Neutrophil (primary cell): ENCODE results near the gene LRP8.

ENCODE experiments used
- H3K27ac ChIP-seq: fragments of 200-600 bp; sonication (generic); 2 replicates; pipeline ENCODE4 v1.5.1; 2016; ENCODE audit warnings: mild to moderate bottlenecking, moderate library complexity
- H3K27me3 ChIP-seq: fragments of 200-600 bp; sonication (generic); 2 replicates; pipeline ENCODE4 v1.6.0; 2016; ENCODE audit warnings: mild to moderate bottlenecking
- H3K36me3 ChIP-seq: fragments of 200-600 bp; sonication (generic); 2 replicates; pipeline ENCODE4 v1.5.1; 2017
- H3K4me1 ChIP-seq, 2 experiments: fragments of 200-600 bp in 1 of 2; sonication (generic) in 1 of 2; 1 replicate in 1 of 2; 2 replicates in 1 of 2; pipeline versions ENCODE4 v1.5.1 to v1.6.1; 2013 to 2016; ENCODE audit warnings: low read depth in 1 of 2, low read length in 1 of 2, mild to moderate bottlenecking in 1 of 2, moderate library complexity in 1 of 2; ENCODE audit not compliant: control insufficient read depth in 1 of 2, insufficient read depth in 1 of 2
- H3K4me3 ChIP-seq, 2 experiments: fragments of 200-600 bp in 1 of 2; sonication (generic) in 1 of 2; 1 replicate in 1 of 2; 2 replicates in 1 of 2; pipeline ENCODE4 v1.5.1; 2013 to 2016; ENCODE audit warnings: low read depth in 1 of 2, low read length in 1 of 2, mild to moderate bottlenecking in 1 of 2, moderate library complexity in 1 of 2
- H3K9me3 ChIP-seq: fragments of 200-600 bp; sonication (generic); 2 replicates; pipeline ENCODE4 v1.5.1; 2016
- CTCF ChIP-seq: fragments of 200-600 bp; sonication (generic); IDR thresholded peaks from 2 replicates; pipeline ENCODE4 v1.5.1; 2016; ENCODE audit warnings: antibody characterized with exemption

Gene LRP8

GRCh38 chr1:53303726-53304515 lies 23.9 kb downstream of the LRP8 start:
- Histone ChIP-seq H3K4me1 (no peaks in the 10 kb centered on the region), H3K27me3 (no peaks in the 10 kb centered on the region), H3K36me3 (no peaks in the 10 kb centered on the region), H3K9me3 (no peaks in the 10 kb centered on the region), H3K4me3 (no peak overlapping the region), H3K27ac (no peak overlapping the region)
- no peak for TF ChIP-seq CTCF

- no peaks in the 10 kb centered on the region for H3K27me3 ChIP-seq
- H3K9me3 ChIP-seq, result no peaks in the 10 kb centered on the region
- H3K4me3 ChIP-seq, result no peak overlapping the region
- no peak for TF ChIP-seq CTCF
- no peak overlapping the region for H3K27ac ChIP-seq
- H3K36me3 ChIP-seq, result no peaks in the 10 kb centered on the region
- H3K4me1 ChIP-seq, result no peaks in the 10 kb centered on the region
These were observed 24.6 kb downstream of the LRP8 start for GRCh38 chr1:53303243-53303642.

GRCh38 chr1:53299233-53299632 lies 28.6 kb downstream of the LRP8 start:
- H3K4me3 ChIP-seq, result no peak overlapping the region
- H3K27me3 ChIP-seq, result no peaks in the 10 kb centered on the region
- no peaks in the 10 kb centered on the region for H3K36me3 ChIP-seq
- H3K9me3 ChIP-seq, result no peaks in the 10 kb centered on the region
- H3K27ac ChIP-seq, result no peak overlapping the region
- TF ChIP-seq CTCF, result no peak
- no peaks in the 10 kb centered on the region for H3K4me1 ChIP-seq

GRCh38 chr1:53298045-53298637 lies 29.7 kb downstream of the LRP8 start:
- Histone ChIP-seq H3K36me3 (no peaks in the 10 kb centered on the region), H3K4me1 (no peaks in the 10 kb centered on the region), H3K27ac (no peak overlapping the region), H3K27me3 (no peaks in the 10 kb centered on the region), H3K4me3 (no peak overlapping the region), H3K9me3 (no peaks in the 10 kb centered on the region)
- no peak for TF ChIP-seq CTCF

GRCh38 chr1:53297195-53297594 lies 30.7 kb downstream of the LRP8 start:
- Histone ChIP-seq H3K4me3 (no peak overlapping the region), H3K27ac (no peak overlapping the region), H3K4me1 (no peaks in the 10 kb centered on the region), H3K9me3 (no peaks in the 10 kb centered on the region), H3K27me3 (no peaks in the 10 kb centered on the region), H3K36me3 (no peaks in the 10 kb centered on the region)
- no peak for TF ChIP-seq CTCF
